ENCODE data around the gene IL10RA.

The IL10RA gene

DNA sequence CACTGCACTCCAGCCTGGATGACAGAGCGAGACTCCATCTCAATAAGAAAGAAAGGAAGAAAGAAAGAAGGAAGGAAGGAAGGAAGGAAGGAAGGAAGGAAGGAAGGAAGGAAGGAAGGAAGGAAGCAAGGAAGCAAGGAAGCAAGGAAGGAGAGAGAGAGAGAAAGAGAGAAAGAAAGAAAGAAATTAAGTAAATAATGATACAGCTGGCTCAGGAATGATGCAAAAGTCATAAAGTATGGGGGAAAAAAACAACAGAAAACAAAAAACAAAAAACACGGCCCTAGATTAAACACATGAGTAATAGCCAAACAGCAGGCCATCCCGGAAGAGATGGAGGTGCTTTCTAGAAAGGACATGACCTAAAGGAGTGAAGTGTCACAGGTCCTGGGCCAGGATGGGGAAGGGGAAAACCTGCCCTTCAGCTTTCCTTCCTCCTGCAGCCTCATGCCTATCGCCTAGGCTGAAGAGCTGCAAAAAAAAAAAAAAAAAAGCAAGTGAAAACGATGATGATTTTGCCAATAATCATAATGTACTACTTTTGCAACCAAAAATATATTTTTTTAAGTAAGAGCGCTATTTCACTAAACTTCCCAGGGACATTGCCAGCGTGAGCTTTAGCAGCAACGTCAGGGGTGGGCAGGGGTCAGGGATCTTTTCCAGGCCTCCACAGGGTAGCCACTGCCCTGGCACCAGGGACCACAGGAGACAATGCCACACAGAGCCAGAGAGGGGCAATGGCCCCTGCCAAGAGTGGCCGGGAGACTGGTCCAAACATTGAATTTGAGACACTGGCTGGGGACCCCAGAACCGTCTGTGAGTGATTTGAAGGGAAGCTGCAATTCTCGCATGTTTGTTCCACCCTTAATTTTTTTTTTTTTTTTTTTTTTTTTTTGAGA lies 62.5 kb downstream of the IL10RA start:
- no peak for FAIRE-seq

DNA sequence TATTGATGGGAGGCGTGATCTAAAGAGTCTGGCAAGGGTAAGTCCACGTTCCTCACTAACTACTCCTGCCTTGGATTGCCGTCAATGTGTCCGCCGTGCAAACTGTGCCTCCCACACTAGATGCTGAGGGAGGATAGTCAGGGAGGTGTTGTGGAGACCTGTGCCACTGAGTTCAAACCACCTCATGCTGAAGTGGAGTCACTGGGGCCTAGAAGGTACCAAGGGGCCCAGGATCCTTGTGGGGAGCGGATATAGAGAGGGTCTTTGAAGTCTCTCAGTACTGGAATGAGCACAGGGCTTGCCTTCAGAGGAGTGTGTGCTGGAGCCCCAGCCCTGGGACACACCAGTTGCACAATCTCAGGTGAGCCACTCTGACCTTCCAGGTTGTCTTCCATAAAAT lies 63.6 kb downstream of the IL10RA start:
- no peak for FAIRE-seq

DNA sequence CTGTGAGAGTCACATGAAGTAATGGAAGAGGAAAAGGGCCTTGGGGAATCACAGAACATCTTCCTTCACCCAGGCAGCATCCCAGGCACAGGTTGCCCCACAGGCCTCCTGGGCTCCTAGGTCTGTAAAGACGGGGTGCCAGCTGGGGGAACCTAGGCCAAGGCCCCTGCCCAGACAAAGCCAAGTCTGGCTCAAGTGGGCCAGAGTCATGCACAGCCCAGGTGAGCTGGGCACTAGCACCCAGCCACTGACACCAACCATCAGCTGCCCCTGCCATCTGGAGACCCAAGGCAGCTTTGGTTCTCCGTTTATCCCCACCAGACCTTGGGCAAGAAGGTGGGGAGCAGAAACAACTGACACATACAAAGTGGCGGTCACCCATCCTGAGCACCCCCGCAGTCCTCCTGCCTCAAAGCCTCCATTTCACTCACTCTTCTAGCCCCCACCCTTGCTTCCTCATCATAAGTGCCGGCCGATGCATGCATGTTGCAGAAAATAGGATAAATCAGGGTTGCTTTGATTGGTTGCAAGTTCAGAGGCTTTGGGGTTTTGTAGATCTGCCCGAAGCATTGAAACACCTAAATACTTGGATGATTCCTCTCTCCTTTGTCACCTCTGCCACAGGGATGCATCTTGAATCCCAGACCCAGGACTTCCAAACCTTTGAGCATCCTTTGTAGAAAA lies 64.2 kb downstream of the IL10RA start:
- no peak for FAIRE-seq
